ENCODE measurements around the gene CXCL14. TPM values are rescaled to one million over a fixed set of nuclear protein-coding genes. Genes with fewer than 3 reads are reported as not detected.

CXCL14 gene
- total RNA-seq, 2 experiments from 2014 or later: not detected

- intact Hi-C loops (cut with micrococcal nuclease): loop anchor here (5.0 to 10.0 kb wide), 2 partner anchors 60 to 512 kb away; partner anchors contain the start of gene PITX1
- H3K36me3 Mint-ChIP-seq: no peaks in the 10 kb centered on the region
- H3K9me3 Mint-ChIP-seq: no peaks in the 10 kb centered on the region
- CTCF ChIA-PET: interaction anchor here (10.7 kb wide), 1 partner anchor 86 kb away, joined by 434 read pairs; no protein-coding TSS in a partner anchor
- POLR2A ChIA-PET: no interaction called here
- DNase-seq: no peak
- no peak overlapping the region for H3K4me3 Mint-ChIP-seq
- no peak overlapping the region for H3K27ac Mint-ChIP-seq
- peaks cover 10% of the 10 kb centered on the region for H3K4me1 Mint-ChIP-seq (ENCODE audit: low read depth)
- H3K27me3 Mint-ChIP-seq: peaks cover 75% of the 10 kb centered on the region
Observed at GRCh38 chr5:135546912-135547311, 31.9 kb downstream of the CXCL14 start.

- H3K27me3 Mint-ChIP-seq: peaks cover 78% of the 10 kb centered on the region
- H3K4me1 Mint-ChIP-seq (ENCODE audit: low read depth): peaks cover 10% of the 10 kb centered on the region
- no peak overlapping the region for H3K27ac Mint-ChIP-seq
- no peaks in the 10 kb centered on the region for H3K36me3 Mint-ChIP-seq
- intact Hi-C loops (cut with micrococcal nuclease): loop anchor here (5.0 to 10.0 kb wide), 2 partner anchors 59 to 511 kb away; partner anchors contain the start of gene PITX1
- no peak for DNase-seq
- POLR2A ChIA-PET: no interaction called here
- CTCF ChIA-PET: interaction anchor here (10.7 kb wide), 1 partner anchor 85 kb away, joined by 434 read pairs; no protein-coding TSS in a partner anchor
- H3K9me3 Mint-ChIP-seq: no peaks in the 10 kb centered on the region
- H3K4me3 Mint-ChIP-seq: no peak overlapping the region
Observed at GRCh38 chr5:135546101-135546500, 32.7 kb downstream of the CXCL14 start.

- Mint-ChIP-seq H3K4me1 (ENCODE audit: low read depth) (peaks cover 10% of the 10 kb centered on the region), H3K27ac (no peak overlapping the region), H3K4me3 (no peak overlapping the region), H3K9me3 (no peaks in the 10 kb centered on the region), H3K36me3 (no peaks in the 10 kb centered on the region), H3K27me3 (peaks cover 79% of the 10 kb centered on the region)
- no peak for DNase-seq
- ChIA-PET POLR2A (no interaction called here), CTCF (no interaction called here)
- intact Hi-C loops (cut with micrococcal nuclease): loop anchor here (5.0 to 10.0 kb wide), 2 partner anchors 58 to 510 kb away; partner anchors contain the start of gene PITX1
Observed at GRCh38 chr5:135545099-135545498, 33.7 kb downstream of the CXCL14 start.

- ChIA-PET CTCF (interaction anchor here (1.3 to 1.6 kb wide), 3 partner anchors 16 to 87 kb away, joined by 3 to 5 read pairs (median 4); no protein-coding TSS in a partner anchor), POLR2A (no interaction called here)
- intact Hi-C loops (cut with micrococcal nuclease): loop anchor here (10.0 kb wide), 1 partner anchor 509 kb away; the partner anchor contains the start of gene PITX1
- Mint-ChIP-seq H3K4me1 (ENCODE audit: low read depth) (peaks cover 10% of the 10 kb centered on the region), H3K9me3 (no peaks in the 10 kb centered on the region), H3K27ac (no peak overlapping the region), H3K27me3 (peaks cover 83% of the 10 kb centered on the region), H3K4me3 (peak overlapping the region; percentile 74), H3K36me3 (no peaks in the 10 kb centered on the region)
- DNase-seq: no peak
Observed at GRCh38 chr5:135543485-135544304, 35.1 kb downstream of the CXCL14 start.

GRCh38 chr5:135543001-135543484, 35.7 kb downstream of the CXCL14 start:
- H3K4me3 Mint-ChIP-seq: peak overlapping the region; percentile 27
- POLR2A ChIA-PET: no interaction called here
- intact Hi-C loops (cut with micrococcal nuclease): loop anchor here (10.0 kb wide), 1 partner anchor 508 kb away; the partner anchor contains the start of gene PITX1

GRCh38 chr5:135541807-135542502, 36.8 kb downstream of the CXCL14 start:
- ChIA-PET CTCF (interaction anchor here (0.5 to 3.5 kb wide), 8 partner anchors 8 to 85 kb away, joined by 3 to 20 read pairs (median 4); no protein-coding TSS in a partner anchor), POLR2A (no interaction called here)
- Mint-ChIP-seq H3K4me1 (ENCODE audit: low read depth) (peaks cover 10% of the 10 kb centered on the region), H3K36me3 (no peaks in the 10 kb centered on the region), H3K9me3 (no peaks in the 10 kb centered on the region), H3K27me3 (peaks cover 83% of the 10 kb centered on the region), H3K27ac (no peak overlapping the region), H3K4me3 (no peak overlapping the region)
- intact Hi-C loops (cut with micrococcal nuclease): loop anchor here (10.0 kb wide), 1 partner anchor 507 kb away; the partner anchor contains the start of gene PITX1
- no peak for DNase-seq

More at GRCh38 chr5:135543001-135543484, 35.7 kb downstream of the CXCL14 start:
- no peak for DNase-seq
- Mint-ChIP-seq H3K4me1 (ENCODE audit: low read depth) (peaks cover 10% of the 10 kb centered on the region), H3K27ac (no peak overlapping the region), H3K27me3 (peaks cover 80% of the 10 kb centered on the region), H3K36me3 (no peaks in the 10 kb centered on the region), H3K9me3 (no peaks in the 10 kb centered on the region)
- CTCF ChIA-PET: interaction anchor here (0.9 to 1.6 kb wide), 5 partner anchors 16 to 86 kb away, joined by 3 to 5 read pairs (median 3); no protein-coding TSS in a partner anchor

- peaks cover 75% of the 10 kb centered on the region for H3K27me3 Mint-ChIP-seq
- H3K36me3 Mint-ChIP-seq: no peaks in the 10 kb centered on the region
- CTCF ChIA-PET: interaction anchor here (1.0 to 3.5 kb wide), 2 partner anchors 11 to 21 kb away, joined by 3 to 20 read pairs; no protein-coding TSS in a partner anchor
- no peak overlapping the region for H3K27ac Mint-ChIP-seq
- POLR2A ChIA-PET: no interaction called here
- H3K9me3 Mint-ChIP-seq: no peaks in the 10 kb centered on the region
- intact Hi-C loops (cut with micrococcal nuclease): loop anchor here (10.0 kb wide), 1 partner anchor 505 kb away; the partner anchor contains the start of gene PITX1
- H3K4me1 Mint-ChIP-seq (ENCODE audit: low read depth): peaks cover 14% of the 10 kb centered on the region
- H3K4me3 Mint-ChIP-seq: no peak overlapping the region
- DNase-seq: no peak
Observed at GRCh38 chr5:135539430-135540005, 39.3 kb downstream of the CXCL14 start.

GRCh38 chr5:135538261-135538660, 40.5 kb downstream of the CXCL14 start:
- Mint-ChIP-seq H3K27me3 (peaks cover 80% of the 10 kb centered on the region), H3K9me3 (no peaks in the 10 kb centered on the region), H3K4me3 (no peak overlapping the region), H3K36me3 (no peaks in the 10 kb centered on the region), H3K4me1 (ENCODE audit: low read depth) (peaks cover 9% of the 10 kb centered on the region), H3K27ac (no peak overlapping the region)
- POLR2A ChIA-PET: no interaction called here
- intact Hi-C loops (cut with micrococcal nuclease): no loop called here
- DNase-seq: no peak
- CTCF ChIA-PET: interaction anchor here (0.6 to 1.5 kb wide), 2 partner anchors 15 to 69 kb away, joined by 3 read pairs; no protein-coding TSS in a partner anchor

GRCh38 chr5:135537745-135538144, 41.0 kb downstream of the CXCL14 start:
- Mint-ChIP-seq H3K9me3 (no peaks in the 10 kb centered on the region), H3K27ac (no peak overlapping the region)

GRCh38 chr5:135537271-135537670, 41.5 kb downstream of the CXCL14 start:
- Mint-ChIP-seq H3K36me3 (no peaks in the 10 kb centered on the region), H3K4me1 (ENCODE audit: low read depth) (peaks cover 5% of the 10 kb centered on the region), H3K27me3 (peaks cover 78% of the 10 kb centered on the region), H3K27ac (no peak overlapping the region), H3K4me3 (no peak overlapping the region), H3K9me3 (no peaks in the 10 kb centered on the region)
- no peak for DNase-seq
- POLR2A ChIA-PET: no interaction called here
- CTCF ChIA-PET: interaction anchor here (0.7 to 1.5 kb wide), 3 partner anchors 14 to 24 kb away, joined by 3 read pairs; no protein-coding TSS in a partner anchor
- intact Hi-C loops (cut with micrococcal nuclease): no loop called here

More at GRCh38 chr5:135537745-135538144, 41.0 kb downstream of the CXCL14 start:
- Mint-ChIP-seq H3K36me3 (no peaks in the 10 kb centered on the region), H3K4me3 (no peak overlapping the region), H3K27me3 (peaks cover 80% of the 10 kb centered on the region), H3K4me1 (ENCODE audit: low read depth) (peaks cover 5% of the 10 kb centered on the region)
- CTCF ChIA-PET: interaction anchor here (0.7 to 1.5 kb wide), 3 partner anchors 14 to 23 kb away, joined by 3 read pairs; no protein-coding TSS in a partner anchor
- intact Hi-C loops (cut with micrococcal nuclease): no loop called here
- no peak for DNase-seq
- POLR2A ChIA-PET: no interaction called here

All from activated CD4-positive, alpha-beta memory T cell treated with anti-CD3 and anti-CD28 coated beads for 36 hours (primary cell).